Activated CD4-positive, alpha-beta T cell treated with anti-CD3 and anti-CD28 coated beads, Interleukin-2, amount 50 U/mL, for 1 hour (primary cell): ENCODE data around the gene GMPR2.

ENCODE experiments used
- DNase-seq: peaks from one replicate; pipeline ENCODE4 v3.0.0-alpha.2; 2020

The GMPR2 gene

GRCh38 chr14:24254630-24255392 is 22.1 kb downstream of the GMPR2 start:
- no peak for DNase-seq

DNA sequence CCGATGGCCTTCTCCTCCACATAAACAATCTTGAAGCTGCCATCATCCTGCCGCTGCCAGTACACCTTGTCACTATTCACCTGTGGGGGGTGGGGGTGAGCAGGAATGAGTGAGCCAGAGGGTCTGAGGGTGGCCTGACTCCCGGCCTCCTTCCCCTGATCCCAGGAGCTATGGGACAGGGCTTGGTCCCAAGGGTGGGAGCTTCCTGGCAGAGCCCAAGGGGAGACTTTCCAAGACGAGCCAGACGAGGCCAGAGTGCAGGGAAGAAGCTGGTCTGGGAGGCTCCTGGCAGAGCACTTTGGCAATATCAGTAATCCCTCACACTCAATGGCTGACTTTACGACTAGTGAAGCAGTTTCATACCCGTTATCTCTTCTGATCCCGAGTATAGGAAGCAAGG is 22.7 kb downstream of the GMPR2 start:
- DNase-seq: no peak

DNA sequence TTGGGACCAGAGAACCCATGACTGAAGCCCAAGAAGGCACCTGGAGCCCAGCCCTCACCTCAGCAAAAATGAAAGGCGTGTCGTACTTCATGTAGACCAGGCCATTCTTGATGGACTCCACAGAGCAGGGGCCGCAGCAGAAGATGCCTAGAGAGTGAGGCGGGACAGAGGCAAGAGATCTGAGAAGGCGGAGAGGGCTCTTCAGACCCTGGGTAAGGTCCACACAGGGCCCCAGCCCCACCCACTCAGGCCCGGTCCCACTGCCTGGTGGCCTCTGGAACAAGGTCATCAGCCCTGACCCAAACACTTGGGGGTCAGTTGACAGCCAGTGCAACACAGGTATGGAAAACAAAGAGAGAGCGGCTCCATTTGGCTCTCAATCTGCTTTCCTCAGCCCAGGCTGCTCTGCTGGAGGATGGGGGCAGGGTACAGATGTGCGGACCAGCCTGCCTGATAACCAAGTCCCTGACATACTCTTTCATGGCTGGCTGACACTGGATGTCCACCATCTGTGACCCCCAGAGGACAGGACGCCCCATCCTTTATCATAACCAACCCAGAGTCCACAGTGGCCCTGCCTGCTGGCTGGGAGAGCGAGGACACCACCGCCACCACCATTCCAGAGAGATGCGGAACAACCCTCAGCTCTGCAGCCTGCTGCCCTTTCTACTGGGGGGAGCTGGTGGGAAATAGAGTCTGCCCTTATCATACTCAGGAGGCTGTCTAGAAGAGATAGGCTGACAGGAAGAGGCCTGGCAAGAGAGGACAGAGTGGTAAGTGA is 23.4 kb downstream of the GMPR2 start:
- no peak for DNase-seq

DNA sequence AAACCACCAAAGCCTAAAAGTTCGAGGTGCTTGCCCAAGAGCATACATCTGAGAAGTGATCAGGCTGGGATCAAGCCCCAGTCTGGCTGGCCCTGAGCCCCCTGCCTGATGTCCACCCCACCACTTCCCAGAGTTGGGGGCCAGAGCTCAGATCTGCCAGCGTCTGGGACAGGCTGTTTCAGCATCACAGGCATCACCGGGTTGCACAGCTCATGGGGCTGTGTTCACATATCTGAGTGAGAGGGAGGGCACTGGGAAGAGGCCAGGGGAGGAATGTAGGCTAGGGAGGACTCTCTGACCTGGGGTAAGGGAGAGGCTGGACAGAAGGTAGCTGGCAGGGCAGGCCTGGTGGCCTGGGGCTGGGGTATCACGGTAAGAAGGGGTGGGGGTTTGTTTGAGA is 24.2 kb downstream of the GMPR2 start:
- DNase-seq: no peak

DNA sequence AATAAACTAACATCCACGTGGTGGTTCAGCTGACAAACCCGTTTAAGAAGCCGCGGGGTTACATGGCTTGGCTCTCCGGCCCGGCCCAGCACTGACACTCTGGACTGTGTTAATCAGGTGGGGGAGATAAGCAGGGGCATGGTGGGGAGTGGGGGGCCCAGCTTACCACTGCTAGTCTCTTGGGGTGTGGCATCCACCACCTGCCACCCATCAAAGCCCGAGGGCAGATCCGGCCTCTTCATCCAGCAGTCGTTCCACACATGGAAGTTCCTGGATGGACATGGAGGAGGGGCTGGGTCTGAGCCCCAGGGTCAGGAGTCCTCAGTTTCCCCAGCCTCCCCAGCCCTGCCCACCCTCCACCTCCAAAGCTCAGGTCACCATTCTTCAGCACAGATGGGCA is 25.4 kb downstream of the GMPR2 start:
- DNase-seq: no peak

- no peak for DNase-seq
Observed at GRCh38 chr14:24258548-24259265, 26.0 kb downstream of the GMPR2 start.

DNA sequence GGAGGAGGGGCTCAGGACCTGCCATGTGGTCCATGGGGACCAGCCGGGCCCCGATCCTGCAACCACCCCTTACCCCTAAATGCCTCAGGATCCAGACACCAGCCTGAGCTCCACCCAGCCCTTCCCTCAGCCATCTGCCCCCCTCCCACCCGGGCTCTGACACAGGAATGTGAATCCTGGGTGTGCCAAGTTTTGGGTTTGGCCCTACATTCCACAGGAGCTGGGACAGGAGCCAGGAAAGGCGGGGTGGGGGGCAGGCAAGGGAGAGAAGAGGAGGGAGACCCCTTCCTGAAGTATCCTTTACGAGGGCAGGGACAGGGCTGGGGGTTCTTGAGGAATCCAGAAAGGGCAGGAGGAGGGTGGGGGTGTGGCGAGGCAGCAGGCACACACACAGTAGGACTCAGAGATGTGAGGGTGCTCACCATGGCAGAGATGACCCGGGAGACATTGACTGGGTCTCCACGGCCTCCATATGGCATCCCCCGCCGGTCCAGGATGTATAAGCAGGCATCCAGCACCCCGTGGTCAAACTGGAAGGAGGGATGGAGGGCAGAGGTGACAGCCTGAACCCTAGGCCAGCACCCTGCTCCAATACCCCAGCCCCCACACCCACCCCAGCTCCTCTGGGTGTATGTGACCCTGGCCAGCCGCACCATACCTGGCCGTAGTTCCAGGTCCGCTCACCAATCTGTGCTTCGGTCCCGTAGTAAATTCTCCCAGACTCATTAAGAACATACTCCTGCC is 26.7 kb downstream of the GMPR2 start:
- DNase-seq: no peak

GRCh38 chr14:24260026-24260779 is 27.5 kb downstream of the GMPR2 start:
- no peak for DNase-seq

GRCh38 chr14:24260780-24261157 is 28.0 kb downstream of the GMPR2 start:
- no peak for DNase-seq

DNA sequence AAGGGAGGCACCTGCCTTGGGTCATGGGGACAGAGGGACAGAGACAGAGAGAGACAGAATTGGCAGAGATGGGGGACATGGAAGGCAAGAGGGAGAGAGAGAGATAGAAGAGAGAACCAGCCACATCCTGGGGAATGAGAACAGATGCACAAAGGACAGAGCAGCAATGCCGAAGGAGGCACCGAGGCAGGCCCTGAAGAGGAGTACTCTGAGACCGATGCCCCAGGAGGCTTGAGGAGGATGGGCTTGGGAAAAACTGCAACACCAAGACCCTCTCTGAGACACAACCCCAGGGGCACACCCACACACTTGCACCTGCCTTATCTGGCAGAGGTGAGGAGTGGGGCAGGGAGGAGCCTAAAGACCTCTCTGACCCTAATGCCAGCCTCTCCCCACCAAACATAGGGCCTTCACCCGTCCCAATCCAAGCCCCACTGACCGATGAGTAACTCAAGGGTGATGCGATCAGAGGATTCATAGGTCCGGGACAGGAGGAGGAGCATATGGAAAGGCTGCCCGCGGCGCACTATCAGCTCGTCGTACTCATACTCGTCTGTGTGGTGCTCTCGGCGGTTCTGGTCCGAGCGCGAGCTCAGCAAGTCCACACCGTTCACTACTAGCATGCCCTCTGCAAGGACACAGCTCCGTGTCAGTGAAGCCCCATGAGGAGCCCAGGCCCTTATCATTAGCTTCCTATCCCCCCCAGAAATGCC is 28.7 kb downstream of the GMPR2 start:
- DNase-seq: no peak

DNA sequence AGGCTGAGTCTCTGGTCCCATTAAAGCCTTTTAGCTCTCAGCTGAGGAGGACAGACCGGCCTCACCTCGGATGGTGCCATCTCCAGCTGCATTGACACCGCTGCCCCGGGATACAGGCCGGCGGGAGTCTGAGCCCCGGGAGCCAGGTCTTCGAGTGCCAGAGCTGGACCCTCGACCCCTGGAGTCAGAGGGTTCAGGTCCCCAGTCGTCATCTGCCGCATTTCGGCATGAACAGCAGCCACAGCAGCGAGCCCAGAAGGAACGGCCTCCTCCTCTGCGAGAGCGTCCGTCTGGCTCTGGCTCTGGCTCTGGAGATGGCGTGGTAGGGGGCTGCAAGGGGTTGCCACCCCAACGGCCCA is 29.2 kb downstream of the GMPR2 start:
- DNase-seq: no peak

DNA sequence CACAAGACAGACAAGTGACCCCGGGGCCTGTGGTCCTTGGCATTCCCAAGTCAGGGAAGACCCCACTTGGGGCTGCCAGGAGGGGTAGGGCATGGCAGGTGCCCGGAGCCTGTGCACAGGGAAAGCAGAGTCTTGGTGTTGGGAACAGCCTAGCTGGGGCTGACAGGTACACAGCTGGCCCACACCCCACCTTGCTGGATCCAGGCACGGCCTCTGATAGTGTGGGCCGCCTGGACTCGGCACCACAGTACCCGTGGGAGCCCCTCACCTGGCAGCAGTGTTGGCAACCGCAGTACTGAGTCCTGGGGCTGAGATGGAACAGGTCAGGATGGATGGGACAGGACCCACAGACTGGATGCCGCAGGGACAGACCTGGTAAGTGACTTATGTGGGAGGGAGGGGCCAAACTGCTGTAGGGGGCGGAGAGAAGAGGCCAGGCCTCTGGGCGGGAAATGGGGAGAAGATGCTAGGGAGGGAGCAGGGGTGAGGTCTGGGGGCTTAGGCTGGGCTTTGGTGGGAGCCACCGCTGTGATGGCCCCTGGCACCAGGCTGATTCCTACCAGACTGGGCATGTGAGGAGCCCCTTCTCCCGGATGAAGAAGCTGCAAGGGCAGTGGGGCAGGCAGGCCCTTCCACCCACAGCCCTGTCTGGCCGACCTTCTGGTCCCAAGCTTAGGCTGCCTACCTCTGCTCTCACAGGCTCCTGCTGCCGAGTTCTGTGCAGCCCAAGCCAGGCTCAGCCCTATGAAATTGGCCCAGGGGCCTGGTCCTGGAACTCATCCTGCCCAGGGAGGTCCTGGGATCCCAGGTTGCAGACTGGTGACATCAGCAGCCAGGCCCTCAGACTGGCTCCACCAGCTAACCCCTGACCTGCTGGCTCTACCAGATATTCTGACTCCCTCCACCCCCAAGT is 30.3 kb downstream of the GMPR2 start, which contains the start of gene TGM1:
TGM1 (minus strand) TSS at position 357 of the 913 bp plus-strand sequence. CDS start 825 bp downstream, outside the sequence.
- no peak for DNase-seq

- no peak for DNase-seq
Observed at GRCh38 chr14:24263848-24264247, 31.1 kb downstream of the GMPR2 start.

GRCh38 chr14:24264298-24264697 is 31.6 kb downstream of the GMPR2 start:
- DNase-seq: no peak

- no peak for DNase-seq
Observed at GRCh38 chr14:24266344-24267244, 33.9 kb downstream of the GMPR2 start.

DNA sequence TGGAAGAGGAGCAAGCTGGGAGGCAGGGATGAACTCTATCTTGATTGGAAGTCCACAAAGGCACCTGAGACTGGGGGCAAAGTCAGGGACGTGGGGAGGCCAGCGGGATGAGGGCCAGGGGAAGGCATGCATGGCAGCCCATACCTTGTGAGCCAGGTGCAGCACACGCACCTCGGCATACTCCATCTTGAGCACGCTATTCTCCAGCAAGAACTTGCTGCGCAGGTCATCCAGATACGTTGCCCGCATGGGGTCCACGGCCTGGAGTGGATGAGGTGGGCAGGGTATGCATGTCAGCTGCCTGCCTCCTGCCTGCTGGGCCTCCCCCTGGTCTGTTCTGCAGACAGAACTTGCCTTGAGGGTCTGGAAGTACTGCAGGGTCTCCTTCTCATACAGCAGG is 34.8 kb downstream of the GMPR2 start:
- no peak for DNase-seq

GRCh38 chr14:24268225-24268624 is 35.5 kb downstream of the GMPR2 start:
- no peak for DNase-seq

DNA sequence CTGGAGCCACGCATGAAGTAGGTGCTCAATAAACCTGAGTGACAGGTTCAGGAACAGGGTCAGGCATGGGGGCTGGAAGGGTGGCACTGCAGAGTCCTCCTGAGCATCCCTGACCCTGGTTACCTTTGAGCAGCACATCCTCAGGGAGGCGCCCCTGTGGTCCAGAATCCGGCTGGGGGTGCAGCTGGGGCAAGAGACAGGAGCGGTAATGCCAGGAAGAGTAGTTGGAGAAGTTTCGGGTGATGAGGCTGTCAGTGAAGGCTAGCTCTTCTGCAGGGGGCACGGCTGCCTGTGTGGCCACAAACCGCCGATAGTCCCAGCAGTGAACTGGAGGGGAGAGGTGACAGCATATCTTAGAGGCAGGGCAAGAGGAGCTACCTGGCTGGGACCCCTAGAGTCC is 36.6 kb downstream of the GMPR2 start:
- DNase-seq: no peak

GRCh38 chr14:24269910-24270536 is 37.3 kb downstream of the GMPR2 start:
- DNase-seq: no peak
